Ascending aorta (tissue), 2 donors: ENCODE data around the gene SLC24A3. TPM values are rescaled to one million over a fixed set of nuclear protein-coding genes. Genes with fewer than 3 reads are reported as not detected.

ENCODE experiments used
- DNase-seq, 2 donors: peaks; one replicate each; pipeline ENCODE4 v3.0.0-alpha.2; 2019; ENCODE audit warnings: low spot score in 2 of 2
- H3K27ac ChIP-seq, 2 donors: fragments of 200-600 bp; sonication (generic); one replicate each; pipeline ENCODE4 v1.5.1; 2016 to 2017; ENCODE audit warnings: mild to moderate bottlenecking in 1 of 2
- H3K27me3 ChIP-seq: fragments of 200-600 bp; sonication (generic); one replicate; pipeline ENCODE4 v1.5.1; 2017
- H3K36me3 ChIP-seq, 2 donors: fragments of 200-600 bp; sonication (generic); one replicate each; pipeline ENCODE4 v1.5.1; 2016
- H3K4me1 ChIP-seq, 2 donors: fragments of 200-600 bp; sonication (generic); one replicate each; pipeline ENCODE4 v1.5.1; 2016 to 2017; ENCODE audit warnings: mild to moderate bottlenecking in 1 of 2
- H3K4me3 ChIP-seq, 2 donors: fragments of 200-600 bp; sonication (generic); one replicate each; pipeline ENCODE4 v1.5.1; 2016 to 2017; ENCODE audit warnings: mild to moderate bottlenecking in 1 of 2
- H3K9me3 ChIP-seq, 2 donors: fragments of 200-600 bp; sonication (generic); one replicate each; pipeline ENCODE4 v1.5.1; 2016
- intact Hi-C: fragments of 100-400 bp; cut with DNase I; formaldehyde crosslinking; loops from one replicate; pipeline ENCODE4 v1.15.1; 2023
- total RNA-seq: library from RNA; depleted of rRNA; stranded (reverse); fragments of >200 nt; gene quantifications from one replicate; pipeline ENCODE4 v1.1.0, GENCODE V29; 2016
- TF ChIP-seq, protein P1 (sequence below), 3 experiments: fragments of 200-600 bp in 2 of 3; fragments of 450-650 bp in 1 of 3; sonication (generic) in 2 of 3; IDR thresholded peaks; one replicate each; pipeline ENCODE4 v1.5.1; 2016 to 2019; ENCODE audit warnings: antibody characterized with exemption in 3 of 3, mild to moderate bottlenecking in 1 of 3, moderate library complexity in 1 of 3

SLC24A3 gene
- total RNA-seq, 1 donor from 2014 or later: 12.9 TPM

DNA sequence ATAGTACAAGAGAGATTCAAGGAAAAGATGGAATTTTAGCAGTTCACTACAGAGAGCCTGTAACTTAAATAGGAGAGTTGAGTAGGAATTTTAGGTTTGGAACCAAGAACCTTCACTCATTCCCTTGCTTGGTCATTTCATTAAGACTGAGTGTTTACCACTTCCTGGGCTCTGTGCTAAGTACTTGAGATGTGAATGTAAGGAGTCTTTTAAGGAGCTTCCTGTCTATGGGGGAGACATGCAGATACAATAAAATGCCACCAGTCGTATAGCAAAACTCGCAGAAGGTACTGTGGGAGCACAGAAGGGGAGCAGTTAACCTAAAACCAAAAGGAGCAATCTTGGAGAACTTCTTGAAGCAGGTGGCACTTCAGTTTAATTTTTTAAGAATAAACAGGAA is 204.2 kb downstream of the SLC24A3 start:
- no peaks in the 10 kb centered on the region for H3K27me3 ChIP-seq
- intact Hi-C loops: no loop called here
- H3K4me3 ChIP-seq: no peak overlapping the region
- no peak for DNase-seq
- H3K27ac ChIP-seq: no peak overlapping the region
- TF ChIP-seq, protein P1, sequence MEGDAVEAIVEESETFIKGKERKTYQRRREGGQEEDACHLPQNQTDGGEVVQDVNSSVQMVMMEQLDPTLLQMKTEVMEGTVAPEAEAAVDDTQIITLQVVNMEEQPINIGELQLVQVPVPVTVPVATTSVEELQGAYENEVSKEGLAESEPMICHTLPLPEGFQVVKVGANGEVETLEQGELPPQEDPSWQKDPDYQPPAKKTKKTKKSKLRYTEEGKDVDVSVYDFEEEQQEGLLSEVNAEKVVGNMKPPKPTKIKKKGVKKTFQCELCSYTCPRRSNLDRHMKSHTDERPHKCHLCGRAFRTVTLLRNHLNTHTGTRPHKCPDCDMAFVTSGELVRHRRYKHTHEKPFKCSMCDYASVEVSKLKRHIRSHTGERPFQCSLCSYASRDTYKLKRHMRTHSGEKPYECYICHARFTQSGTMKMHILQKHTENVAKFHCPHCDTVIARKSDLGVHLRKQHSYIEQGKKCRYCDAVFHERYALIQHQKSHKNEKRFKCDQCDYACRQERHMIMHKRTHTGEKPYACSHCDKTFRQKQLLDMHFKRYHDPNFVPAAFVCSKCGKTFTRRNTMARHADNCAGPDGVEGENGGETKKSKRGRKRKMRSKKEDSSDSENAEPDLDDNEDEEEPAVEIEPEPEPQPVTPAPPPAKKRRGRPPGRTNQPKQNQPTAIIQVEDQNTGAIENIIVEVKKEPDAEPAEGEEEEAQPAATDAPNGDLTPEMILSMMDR (IDR thresholded peaks at IDR 0.05): no peak
- H3K9me3 ChIP-seq: no peaks in the 10 kb centered on the region
- no peaks in the 10 kb centered on the region for H3K36me3 ChIP-seq
- no peaks in the 10 kb centered on the region for H3K4me1 ChIP-seq

DNA sequence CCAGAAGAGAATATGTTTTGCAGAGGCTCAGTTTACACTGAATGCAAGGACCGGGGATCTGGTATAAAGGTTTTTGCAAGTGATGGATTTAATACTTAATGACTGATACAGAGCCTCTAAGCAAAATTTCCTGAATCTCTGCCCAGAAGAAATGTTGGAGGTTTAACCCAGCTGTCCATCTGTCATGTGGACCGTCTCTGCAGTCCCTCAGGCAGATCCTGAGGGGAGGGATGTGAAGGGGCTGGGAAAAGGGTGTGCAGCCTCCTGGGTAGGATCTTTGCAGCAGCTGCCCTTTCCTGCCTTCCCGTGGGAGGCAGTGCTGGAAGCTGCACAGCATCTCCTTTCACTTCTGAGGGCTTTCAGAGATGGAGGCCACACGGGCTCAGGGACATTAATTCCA is 207.0 kb downstream of the SLC24A3 start:
- Histone ChIP-seq H3K4me1 (no peaks in the 10 kb centered on the region), H3K9me3 (no peaks in the 10 kb centered on the region), H3K4me3 (no peak overlapping the region), H3K36me3 (no peaks in the 10 kb centered on the region), H3K27ac (no peak overlapping the region), H3K27me3 (no peaks in the 10 kb centered on the region)
- intact Hi-C loops: no loop called here
- no peak for DNase-seq
- TF ChIP-seq, protein P1 (IDR thresholded peaks at IDR 0.05): no peak

DNA sequence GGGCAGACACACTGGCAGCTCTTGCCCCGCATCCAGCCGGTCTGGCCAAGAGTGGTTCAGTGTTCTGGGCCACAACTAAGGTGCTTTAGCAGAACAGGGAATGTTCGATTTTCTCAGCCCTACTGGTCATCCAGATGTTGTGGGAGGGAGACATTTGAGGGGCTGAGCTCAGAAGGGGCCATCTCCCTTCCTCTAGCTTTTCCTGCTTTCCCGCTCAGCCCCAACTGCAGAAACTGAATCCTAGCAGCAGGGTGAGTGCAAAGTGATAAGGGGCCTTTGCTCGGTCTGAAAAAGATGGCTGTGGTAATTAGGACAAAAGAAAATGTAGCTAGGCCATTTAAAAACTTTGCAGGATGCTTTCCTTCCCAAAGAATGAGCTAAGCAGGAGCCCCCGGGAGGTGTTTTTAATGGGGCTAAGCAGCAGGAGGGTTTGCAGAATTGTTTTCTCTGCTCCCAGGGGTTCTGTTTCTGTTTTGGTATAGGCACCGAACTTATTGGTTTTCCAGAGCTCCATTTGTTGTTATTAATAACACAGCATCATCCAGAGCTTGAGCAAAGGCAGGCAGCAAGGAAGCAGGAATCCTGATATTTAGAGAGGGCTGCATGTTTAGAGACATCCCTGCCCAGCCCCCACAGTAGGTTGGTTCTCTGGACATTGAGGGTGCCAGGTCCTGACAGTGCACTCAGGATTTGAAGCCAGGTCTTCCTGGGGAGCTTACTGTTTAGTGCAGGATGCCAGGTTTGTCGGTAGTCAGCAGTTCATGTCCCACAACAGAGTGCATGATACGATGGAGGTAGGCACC is 210.9 kb downstream of the SLC24A3 start:
- Histone ChIP-seq H3K4me1 (peaks cover 0 to 8% of the 10 kb centered on the region in 2 donors), H3K9me3 (no peaks in the 10 kb centered on the region), H3K27me3 (no peaks in the 10 kb centered on the region), H3K36me3 (no peaks in the 10 kb centered on the region), H3K27ac (no peak overlapping the region), H3K4me3 (no peak overlapping the region)
- intact Hi-C loops: no loop called here
- DNase-seq: no peak
- TF ChIP-seq, protein P1 (IDR thresholded peaks at IDR 0.05): no peak

- Histone ChIP-seq H3K4me1 (peaks cover 0 to 8% of the 10 kb centered on the region in 2 donors), H3K4me3 (no peak overlapping the region), H3K9me3 (no peaks in the 10 kb centered on the region), H3K27me3 (no peaks in the 10 kb centered on the region), H3K27ac (no peak overlapping the region), H3K36me3 (no peaks in the 10 kb centered on the region)
- intact Hi-C loops: no loop called here
- TF ChIP-seq, protein P1 (IDR thresholded peaks at IDR 0.05): no peak
- DNase-seq: no peak
Observed at GRCh38 chr20:19423900-19424620, 211.6 kb downstream of the SLC24A3 start.

DNA sequence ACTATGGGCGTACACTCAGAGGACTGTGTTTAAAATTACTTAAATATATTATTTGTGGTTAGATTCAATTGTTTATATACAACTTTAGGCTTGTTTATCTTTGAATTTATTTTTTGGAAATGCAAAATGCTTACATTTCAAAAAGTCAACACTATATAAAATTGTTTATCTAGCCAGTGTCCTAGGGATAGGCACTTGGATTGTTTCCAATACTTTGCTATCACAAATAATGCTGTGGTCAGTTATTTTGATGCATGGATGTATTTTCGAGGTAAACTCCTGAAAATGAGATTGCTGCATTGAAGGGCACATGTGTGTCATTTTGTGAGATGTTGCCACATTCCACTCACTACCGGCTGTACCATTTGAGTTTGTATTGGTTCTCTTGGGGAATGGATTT is 213.9 kb downstream of the SLC24A3 start:
- Histone ChIP-seq H3K27me3 (no peaks in the 10 kb centered on the region), H3K9me3 (no peaks in the 10 kb centered on the region), H3K36me3 (no peaks in the 10 kb centered on the region), H3K4me1 (peaks cover 0 to 8% of the 10 kb centered on the region in 2 donors), H3K27ac (no peak overlapping the region), H3K4me3 (no peak overlapping the region)
- no peak for DNase-seq
- TF ChIP-seq, protein P1 (IDR thresholded peaks at IDR 0.05): no peak
- intact Hi-C loops: no loop called here
